PC-9 (cell line): ENCODE measurements around the gene CHMP4B. TPM values are rescaled to one million over a fixed set of nuclear protein-coding genes. Genes with fewer than 3 reads are reported as not detected.

ENCODE experiments used
- BruUV-seq: library from RNA; stranded (reverse); fragments of 400-500 nt; replicated peaks from 2 replicates; lab custom pipeline; 2021; lab: Mats Ljungman, UMichigan
- CTCF ChIA-PET: fragments of 300-600 bp; sonication (Branson Sonifier 250); formaldehyde crosslinking; loops from one replicate; lab custom pipeline; 2022; ENCODE audit warnings: antibody characterized with exemption; lab: Charles Lee
- POLR2A ChIA-PET: fragments of 300-600 bp; sonication (Branson Sonifier 250); formaldehyde crosslinking; loops from one replicate; lab custom pipeline; 2022; ENCODE audit warnings: antibody characterized with exemption; ENCODE audit not compliant: unreplicated experiment; lab: Charles Lee
- DNase-seq, 2 experiments: peaks; one replicate each; pipeline versions ENCODE4 v3.0.0 to v3.0.0-alpha.2; 2015 to 2022; ENCODE audit warnings: mixed read lengths in 1 of 2
- H2AFZ ChIP-seq: fragments of 200-600 bp; sonication (generic); 2 replicates; pipeline ENCODE4 v1.8.1; 2017; ENCODE audit warnings: antibody characterized with exemption
- H3F3A ChIP-seq: fragments of 200-600 bp; sonication (generic); 2 replicates; pipeline ENCODE4 v1.8.1; 2017; ENCODE audit warnings: antibody characterized with exemption, mild to moderate bottlenecking, low read depth; ENCODE audit not compliant: insufficient read depth
- H3K27ac ChIP-seq: fragments of 200-600 bp; sonication (generic); 2 replicates; pipeline ENCODE4 v1.6.1; 2016; ENCODE audit warnings: mixed run types
- H3K27me3 ChIP-seq: fragments of 200-600 bp; sonication (generic); 2 replicates; pipeline ENCODE4 v1.6.1; 2016; ENCODE audit warnings: low read depth, mixed run types; ENCODE audit not compliant: insufficient read depth
- H3K36me3 ChIP-seq: fragments of 200-600 bp; sonication (generic); 2 replicates; pipeline ENCODE4 v1.6.1; 2016; ENCODE audit warnings: low read depth, mixed run types
- H3K4me1 ChIP-seq: fragments of 200-600 bp; sonication (generic); replicated peaks from 2 replicates; pipeline ENCODE4 v1.6.1; 2016; ENCODE audit warnings: mixed run types; ENCODE audit not compliant: insufficient read depth
- H3K4me2 ChIP-seq: fragments of 200-600 bp; sonication (generic); 2 replicates; pipeline ENCODE4 v1.6.1; 2017; ENCODE audit warnings: mixed run types
- H3K4me3 ChIP-seq: fragments of 200-600 bp; sonication (generic); 2 replicates; pipeline ENCODE4 v1.6.1; 2016; ENCODE audit warnings: mixed run types
- H3K79me2 ChIP-seq: fragments of 200-600 bp; sonication (generic); 2 replicates; pipeline ENCODE4 v1.6.1; 2017; ENCODE audit warnings: low read depth, mixed run types
- H3K9me2 ChIP-seq: fragments of 200-600 bp; sonication (generic); 2 replicates; pipeline ENCODE4 v1.8.1; 2017; ENCODE audit warnings: mild to moderate bottlenecking; ENCODE audit not compliant: insufficient read depth
- H3K9me3 ChIP-seq: fragments of 200-600 bp; sonication (generic); 2 replicates; pipeline ENCODE4 v1.8.1; 2016; ENCODE audit warnings: low read depth; ENCODE audit not compliant: insufficient read depth
- H4K20me1 ChIP-seq: fragments of 200-600 bp; sonication (generic); 2 replicates; pipeline ENCODE4 v1.8.1; 2017; ENCODE audit not compliant: insufficient read depth
- EZH2 ChIP-seq: fragments of 200-600 bp; sonication (generic); IDR thresholded peaks from 2 replicates; pipeline ENCODE4 v1.8.0; 2017; ENCODE audit warnings: antibody characterized with exemption, low read depth
- intact Hi-C: fragments of 100-400 bp; cut with micrococcal nuclease; formaldehyde crosslinking; loops from one replicate; pipeline ENCODE4 v1.10.0; 2022; ENCODE audit not compliant: unreplicated experiment
- total RNA-seq: library from RNA; stranded (reverse); gene quantifications from 2 replicates; pipeline ENCODE4 v1.2.3, GENCODE V29; 2021
- TF ChIP-seq, protein P1 (sequence below): fragments of 200-600 bp; sonication (generic); conservative IDR thresholded peaks from 2 replicates; pipeline ENCODE4 v1.6.1; 2017; ENCODE audit warnings: mixed run types, antibody characterized with exemption, mild to moderate bottlenecking, moderate library complexity

CHMP4B gene
- total RNA-seq, 1 experiment from 2014 or later = 180 TPM

DNA sequence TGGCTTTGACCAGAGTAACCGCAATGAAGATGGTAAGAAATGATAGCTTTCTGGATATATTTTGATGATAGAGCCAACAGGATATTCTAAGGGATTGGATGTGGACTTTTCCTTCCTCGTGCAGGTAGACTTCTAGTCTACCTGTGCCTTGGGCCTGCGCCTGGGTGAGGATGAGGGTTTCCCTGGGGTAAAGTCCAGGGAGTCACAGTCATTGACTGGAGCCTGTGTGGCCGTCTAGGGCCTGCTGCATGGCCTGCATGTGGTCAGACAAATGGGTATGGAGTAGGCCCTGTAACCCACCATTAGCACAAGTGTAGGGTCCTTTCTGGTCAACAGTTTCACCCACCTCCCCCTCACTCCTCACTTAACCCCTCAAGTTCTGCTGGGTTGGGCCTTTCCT lies 12.7 kb upstream of the CHMP4B start:
- no peak for DNase-seq
- Histone ChIP-seq H3K36me3 (no peaks in the 10 kb centered on the region), H4K20me1 (no peaks in the 10 kb centered on the region), H3K9me3 (no peaks in the 10 kb centered on the region), H3K4me2 (no peak overlapping the region), H3K9me2 (no peaks in the 10 kb centered on the region), H2AFZ (no peak overlapping the region), H3K27me3 (no peaks in the 10 kb centered on the region), H3K4me1 (peaks cover 46% of the 10 kb centered on the region), H3K79me2 (no peaks in the 10 kb centered on the region), H3K4me3 (no peak overlapping the region), H3F3A (peaks cover 40% of the 10 kb centered on the region), H3K27ac (peak overlapping the region; percentile 95)
- ChIA-PET POLR2A (no interaction called here), CTCF (interaction anchor here (0.5 kb wide), 1 partner anchor 227 kb away, joined by 4 read pairs; no protein-coding TSS in a partner anchor)
- intact Hi-C loops = no loop called here
- no peak for TF ChIP-seq EZH2
- TF ChIP-seq, protein P1, sequence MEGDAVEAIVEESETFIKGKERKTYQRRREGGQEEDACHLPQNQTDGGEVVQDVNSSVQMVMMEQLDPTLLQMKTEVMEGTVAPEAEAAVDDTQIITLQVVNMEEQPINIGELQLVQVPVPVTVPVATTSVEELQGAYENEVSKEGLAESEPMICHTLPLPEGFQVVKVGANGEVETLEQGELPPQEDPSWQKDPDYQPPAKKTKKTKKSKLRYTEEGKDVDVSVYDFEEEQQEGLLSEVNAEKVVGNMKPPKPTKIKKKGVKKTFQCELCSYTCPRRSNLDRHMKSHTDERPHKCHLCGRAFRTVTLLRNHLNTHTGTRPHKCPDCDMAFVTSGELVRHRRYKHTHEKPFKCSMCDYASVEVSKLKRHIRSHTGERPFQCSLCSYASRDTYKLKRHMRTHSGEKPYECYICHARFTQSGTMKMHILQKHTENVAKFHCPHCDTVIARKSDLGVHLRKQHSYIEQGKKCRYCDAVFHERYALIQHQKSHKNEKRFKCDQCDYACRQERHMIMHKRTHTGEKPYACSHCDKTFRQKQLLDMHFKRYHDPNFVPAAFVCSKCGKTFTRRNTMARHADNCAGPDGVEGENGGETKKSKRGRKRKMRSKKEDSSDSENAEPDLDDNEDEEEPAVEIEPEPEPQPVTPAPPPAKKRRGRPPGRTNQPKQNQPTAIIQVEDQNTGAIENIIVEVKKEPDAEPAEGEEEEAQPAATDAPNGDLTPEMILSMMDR = no peak
- no TSS peak for BruUV-seq

DNA sequence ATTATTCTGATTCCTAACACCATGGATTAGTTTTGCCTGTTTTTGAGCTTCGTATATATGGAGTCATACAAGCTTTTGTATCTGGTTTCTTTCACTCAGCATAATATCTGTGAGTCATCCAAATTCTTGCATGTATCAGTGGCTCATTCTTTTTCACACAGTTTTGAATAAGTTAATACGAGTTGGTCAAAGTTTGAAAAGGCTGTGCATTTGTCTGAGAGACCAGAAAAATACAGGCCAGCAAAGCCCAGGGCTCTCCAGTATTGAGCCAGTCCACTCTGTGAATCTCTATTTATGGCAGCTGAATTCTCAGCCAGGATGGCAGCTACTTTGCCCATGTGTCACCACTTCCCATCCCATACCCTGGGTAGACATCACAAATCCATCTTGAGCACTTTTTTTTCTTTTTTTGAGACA lies 7.2 kb upstream of the CHMP4B start:
- CTCF ChIA-PET = no interaction called here
- peak in 1 of 2 experiments; percentile 72 for DNase-seq
- Histone ChIP-seq H3K27ac (peak overlapping the region; percentile 77), H3F3A (peaks cover 12% of the 10 kb centered on the region; the same call in 1 of the 2 replicates), H3K4me1 (peaks cover 11% of the 10 kb centered on the region), H3K36me3 (no peaks in the 10 kb centered on the region), H2AFZ (no peak overlapping the region), H3K79me2 (no peaks in the 10 kb centered on the region), H3K9me3 (no peaks in the 10 kb centered on the region), H3K27me3 (no peaks in the 10 kb centered on the region), H3K9me2 (no peaks in the 10 kb centered on the region), H4K20me1 (no peaks in the 10 kb centered on the region), H3K4me2 (peak overlapping the region; percentile 43), H3K4me3 (no peak overlapping the region)
- TF ChIP-seq, protein P1 = no peak
- no peak for TF ChIP-seq EZH2
- BruUV-seq = no TSS peak
- intact Hi-C loops = loop anchor here (1.0 kb wide), 1 partner anchor 105 kb away; no protein-coding TSS in a partner anchor
- POLR2A ChIA-PET = interaction anchor here (0.6 to 0.7 kb wide), 3 partner anchors 65 to 1329 kb away, joined by 3 to 5 read pairs (median 3); no protein-coding TSS in a partner anchor

DNA sequence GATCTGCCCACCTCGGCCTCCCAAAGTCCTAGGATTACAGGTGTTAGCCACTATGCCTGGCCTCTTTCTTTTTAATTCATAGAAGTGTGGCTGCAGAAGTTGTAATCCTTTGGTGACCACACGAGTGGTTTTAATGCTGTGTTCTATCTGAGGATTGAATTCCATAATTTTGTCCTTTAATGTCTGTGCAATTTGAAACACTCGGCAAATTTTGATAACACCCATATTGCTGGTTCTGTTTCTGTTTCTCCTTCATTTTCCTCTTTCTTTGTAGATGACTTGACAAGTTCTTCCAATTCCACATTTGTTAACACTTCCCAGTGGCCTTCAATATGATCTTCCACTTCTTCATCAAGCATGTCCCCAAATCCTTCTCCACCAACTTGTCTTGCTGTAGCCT lies 2.8 kb upstream of the CHMP4B start:
- Histone ChIP-seq H2AFZ (no peak overlapping the region), H4K20me1 (peaks cover 3% of the 10 kb centered on the region), H3F3A (peaks cover 25% of the 10 kb centered on the region), H3K27me3 (no peaks in the 10 kb centered on the region), H3K9me2 (no peaks in the 10 kb centered on the region), H3K9me3 (no peaks in the 10 kb centered on the region), H3K36me3 (no peaks in the 10 kb centered on the region; the same call in 1 of the 2 replicates), H3K4me3 (no peak overlapping the region), H3K27ac (no peak overlapping the region), H3K4me1 (peaks cover 19% of the 10 kb centered on the region), H3K79me2 (peaks cover 22% of the 10 kb centered on the region), H3K4me2 (no peak overlapping the region)
- no peak for DNase-seq
- TF ChIP-seq EZH2 = no peak
- TF ChIP-seq, protein P1 = no peak
- CTCF ChIA-PET = interaction anchor here (0.7 kb wide), 1 partner anchor 85 kb away, joined by 6 read pairs; no protein-coding TSS in a partner anchor
- intact Hi-C loops = no loop called here
- BruUV-seq = no TSS peak
- POLR2A ChIA-PET = no interaction called here
